Ovary (tissue), 3 donors: ENCODE results near the gene SRPK3.

ENCODE experiments used
- CTCF ChIP-seq, 3 donors: fragments of 450-650 bp in 2 of 3; fragments of 200-600 bp in 1 of 3; IDR thresholded peaks; one replicate each; pipeline versions ENCODE4 v1.5.1 to v1.8.0; 2016 to 2022; ENCODE audit warnings: antibody characterized with exemption in 3 of 3, mild to moderate bottlenecking in 1 of 3
- EP300 ChIP-seq: sonication (generic); formaldehyde crosslinking; IDR thresholded peaks from one replicate; pipeline ENCODE4 v1.6.1; 2017; ENCODE audit warnings: antibody characterized with exemption
- POLR2A ChIP-seq: fragments of 450-650 bp; IDR thresholded peaks from one replicate; pipeline ENCODE4 v1.6.1; 2017; ENCODE audit warnings: antibody characterized with exemption, mild to moderate bottlenecking, moderate library complexity
- donor health status: DM: no; HTN: no; CAD: no.

DNA sequence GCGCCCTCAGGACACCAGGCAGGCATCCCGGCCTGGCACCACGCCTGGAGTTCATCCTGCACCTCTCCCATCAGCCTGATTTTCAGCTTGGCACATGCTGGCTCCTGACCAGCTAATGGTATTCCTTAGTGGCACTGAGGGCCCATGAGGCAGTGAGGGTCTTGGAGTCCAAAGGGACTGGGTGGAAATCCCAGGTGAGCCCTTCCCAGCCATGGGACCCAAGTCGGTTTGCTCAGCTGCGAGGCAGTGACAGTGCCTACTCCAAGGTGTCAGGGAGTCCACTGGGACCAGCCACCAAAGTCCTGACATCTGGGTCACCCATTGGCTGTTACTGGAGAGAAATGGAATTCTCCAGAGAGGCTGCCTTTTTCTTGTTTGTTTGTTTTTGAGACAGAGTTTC is 18.5 kb downstream of the SRPK3 start:
- TF ChIP-seq POLR2A: no peak
- TF ChIP-seq EP300: no peak
- no peak for TF ChIP-seq CTCF (IDR thresholded peaks at IDR 0.05)
